Left lung (tissue), 10 donors: ENCODE data around the gene NOVA1. TPM values are rescaled to one million over a fixed set of nuclear protein-coding genes. Genes with fewer than 3 reads are reported as not detected.

Experiments used
- ATAC-seq: fragments of 200-7000 bp; cut with Tn5 transposase; one replicate; pipeline ENCODE4 v1.9.1; 2020; ENCODE audit warnings: moderate library complexity
- DNase-seq, 4 donors: peaks; one replicate each; pipeline ENCODE4 v3.0.0-alpha.2; 2013 to 2020
- H3K27ac ChIP-seq, 2 donors: fragments of 200-600 bp; sonication (generic) in 1 of 2; one replicate each; pipeline versions ENCODE4 v1.5.0 to v1.8.0; 2020 to 2021
- H3K27me3 ChIP-seq, 2 donors: fragments of 200-600 bp; sonication (generic) in 1 of 2; one replicate each; pipeline versions ENCODE4 v1.5.0 to v1.8.0; 2020 to 2021
- H3K36me3 ChIP-seq, 2 donors: fragments of 200-600 bp; sonication (generic) in 1 of 2; one replicate each; pipeline versions ENCODE4 v1.5.0 to v1.8.0; 2020 to 2021
- H3K4me1 ChIP-seq, 2 donors: fragments of 200-600 bp; one replicate each; pipeline ENCODE4 v1.8.0; 2021
- H3K4me3 ChIP-seq, 2 donors: fragments of 200-600 bp; sonication (generic) in 1 of 2; one replicate each; pipeline versions ENCODE4 v1.5.0 to v1.8.0; 2020 to 2021; ENCODE audit warnings: mild to moderate bottlenecking in 1 of 2
- H3K9me3 ChIP-seq, 2 donors: fragments of 200-600 bp; sonication (generic) in 1 of 2; one replicate each; pipeline versions ENCODE4 v1.5.0 to v1.8.0; 2020 to 2021
- CTCF ChIP-seq, 2 donors: fragments of 200-600 bp; sonication (generic) in 1 of 2; IDR thresholded peaks; one replicate each; pipeline versions ENCODE4 v1.5.0 to v1.8.0; 2021; ENCODE audit warnings: antibody characterized with exemption in 2 of 2
- intact Hi-C, 2 donors: fragments of 100-400 bp; cut with DNase I; formaldehyde crosslinking; loops; one replicate each; pipeline versions ENCODE4 v1.11.2 to v1.14.2; 2022
- polyA plus RNA-seq, 6 donors: library from polyadenylated mRNA; unstranded; fragments of 120-200 nt; gene quantifications; one replicate each; pipeline ENCODE4 v1.2.1, GENCODE V29; 2013; ENCODE audit not compliant: insufficient read length in 6 of 6
- total RNA-seq, 2 donors: library from RNA; stranded (reverse); fragmentation: NEBNext Ultra II Directional; extraction: Animal tissue kit (Norgen Biotek cat#: 25700); gene quantifications; one replicate each; pipeline ENCODE4 v1.2.1, GENCODE V29; 2021
- donor health status: DM: no; HTN: yes; CAD: no.
- donor health status: DM: no; HTN: no; CAD: no.

NOVA1 gene
- total and polyA plus RNA-seq, 8 donors = 1.5 to 21.8 (median 16.0) TPM

GRCh38 chr14:26404927-26405326, 192.9 kb downstream of the NOVA1 start:
- Histone ChIP-seq H3K36me3 (no peaks in the 10 kb centered on the region), H3K27me3 (no peaks in the 10 kb centered on the region), H3K9me3 (no peaks in the 10 kb centered on the region), H3K27ac (no peak overlapping the region), H3K4me3 (no peak overlapping the region), H3K4me1 (no peaks in the 10 kb centered on the region)
- ATAC-seq = no peak
- no peak for TF ChIP-seq CTCF (IDR thresholded peaks at IDR 0.05)
- DNase-seq = no peak
- intact Hi-C loops = no loop called here

GRCh38 chr14:26403760-26404159, 194.1 kb downstream of the NOVA1 start:
- ATAC-seq (no peak), DNase-seq (no peak)
- intact Hi-C loops = no loop called here
- Histone ChIP-seq H3K36me3 (no peaks in the 10 kb centered on the region), H3K9me3 (no peaks in the 10 kb centered on the region), H3K4me3 (no peak overlapping the region), H3K27ac (no peak overlapping the region), H3K4me1 (no peaks in the 10 kb centered on the region), H3K27me3 (no peaks in the 10 kb centered on the region)
- no peak for TF ChIP-seq CTCF (IDR thresholded peaks at IDR 0.05)

- Histone ChIP-seq H3K36me3 (no peaks in the 10 kb centered on the region), H3K27ac (no peak overlapping the region), H3K4me3 (no peak overlapping the region), H3K27me3 (no peaks in the 10 kb centered on the region), H3K4me1 (no peaks in the 10 kb centered on the region), H3K9me3 (no peaks in the 10 kb centered on the region)
- no peak for ATAC-seq
- intact Hi-C loops = no loop called here
- no peak for DNase-seq
- no peak for TF ChIP-seq CTCF (IDR thresholded peaks at IDR 0.05)
Observed at GRCh38 chr14:26402126-26402525, 195.7 kb downstream of the NOVA1 start.

GRCh38 chr14:26401179-26401968, 196.5 kb downstream of the NOVA1 start:
- H3K4me1 ChIP-seq = no peaks in the 10 kb centered on the region
- H3K9me3 ChIP-seq = no peaks in the 10 kb centered on the region
- intact Hi-C loops = no loop called here
- no peaks in the 10 kb centered on the region for H3K27me3 ChIP-seq
- H3K4me3 ChIP-seq = no peak overlapping the region
- no peak for DNase-seq
- H3K36me3 ChIP-seq = no peaks in the 10 kb centered on the region
- H3K27ac ChIP-seq = no peak overlapping the region
- TF ChIP-seq CTCF (IDR thresholded peaks at IDR 0.05) = no peak
- peak; percentile 35 for ATAC-seq

GRCh38 chr14:26400373-26400772, 197.5 kb downstream of the NOVA1 start:
- Histone ChIP-seq H3K4me1 (no peaks in the 10 kb centered on the region), H3K36me3 (no peaks in the 10 kb centered on the region), H3K27me3 (no peaks in the 10 kb centered on the region), H3K9me3 (no peaks in the 10 kb centered on the region), H3K27ac (no peak overlapping the region), H3K4me3 (no peak overlapping the region)
- DNase-seq (no peak), ATAC-seq (no peak)
- intact Hi-C loops = no loop called here
- no peak for TF ChIP-seq CTCF (IDR thresholded peaks at IDR 0.05)
